ENCODE data around the gene INO80B. TPM values are rescaled to one million over a fixed set of nuclear protein-coding genes. Genes with fewer than 3 reads are reported as not detected.

The INO80B gene
- polyA plus RNA-seq, 1 donor (not counting 4 experiments of a cell fraction or from before 2014, with no cell fraction given): 18.8 TPM

DNA sequence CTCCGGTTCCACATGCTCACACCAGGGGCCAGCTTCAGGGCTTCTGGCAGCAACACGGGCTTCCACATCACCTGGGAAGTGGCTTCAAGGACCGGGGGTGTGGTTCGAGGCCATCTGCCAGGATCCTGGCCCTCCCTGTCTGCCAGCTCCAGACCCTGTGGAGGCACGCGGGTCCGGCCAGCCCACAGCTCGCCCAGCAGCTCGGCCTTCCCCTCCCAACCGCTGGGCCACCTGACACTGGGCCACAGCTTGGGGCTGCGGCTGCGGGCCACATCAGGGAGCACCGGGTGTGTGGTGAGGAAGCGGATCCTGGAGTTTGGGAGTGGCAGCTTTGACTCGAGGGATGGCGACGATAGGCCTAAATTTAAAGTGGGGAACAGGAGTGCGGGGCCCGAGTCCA is 40.4 kb upstream of the INO80B start:
- Histone ChIP-seq H3K4me1 (ENCODE audit: control insufficient read depth, extremely low read depth, insufficient read depth, low read length) (peaks cover 11% of the 10 kb centered on the region), H3K4me2 (ENCODE audit: control insufficient read depth, extremely low read depth, insufficient read depth, low read depth, low read length) (peak overlapping the region; percentile 73), H3K36me3 (ENCODE audit: control insufficient read depth in 2 of 2, extremely low read depth in 1 of 2, insufficient read depth in 2 of 2, low read length in 2 of 2) (no peaks in the 10 kb centered on the region), H3K9me1 (ENCODE audit: control insufficient read depth, extremely low read depth, insufficient read depth, low read length) (no peaks in the 10 kb centered on the region), H3K27me3 (ENCODE audit: control insufficient read depth, extremely low read depth, insufficient read depth, low read length) (peaks cover 3% of the 10 kb centered on the region), H3K9ac (ENCODE audit: control insufficient read depth, extremely low read depth, insufficient read depth, low read length) (no peak overlapping the region), H3K9me3 (ENCODE audit: control insufficient read depth, low read depth, low read length) (no peaks in the 10 kb centered on the region), H3K27ac (ENCODE audit: control insufficient read depth, insufficient read depth, low read length) (no peak overlapping the region), H4K20me1 (ENCODE audit: control insufficient read depth, extremely low read depth, insufficient read depth, low read length) (no peaks in the 10 kb centered on the region), H3K79me2 (ENCODE audit: control insufficient read depth, insufficient read depth, low read length) (no peaks in the 10 kb centered on the region), H3K4me3 (ENCODE audit: control insufficient read depth in 2 of 3, extremely low read depth in 1 of 3, insufficient read depth in 2 of 3, low read depth in 1 of 3, low read length in 3 of 3) (peak overlapping the region in 1 of 3 experiments; percentile 49), H2AFZ (ENCODE audit: control insufficient read depth, low read length) (peak overlapping the region; percentile 53)
- FAIRE-seq (no peak), DNase-seq (ENCODE audit: low read depth, low spot score) (no peak)
- dilution Hi-C loops (cut with MboI; ENCODE audit: extremely low pct_ligation_motif_present, low sequenced_read_pairs): no loop called here
- no peak for TF ChIP-seq EZH2 (IDR thresholded peaks at IDR 0.05; ENCODE audit: low read length)
- TF ChIP-seq, protein P1, sequence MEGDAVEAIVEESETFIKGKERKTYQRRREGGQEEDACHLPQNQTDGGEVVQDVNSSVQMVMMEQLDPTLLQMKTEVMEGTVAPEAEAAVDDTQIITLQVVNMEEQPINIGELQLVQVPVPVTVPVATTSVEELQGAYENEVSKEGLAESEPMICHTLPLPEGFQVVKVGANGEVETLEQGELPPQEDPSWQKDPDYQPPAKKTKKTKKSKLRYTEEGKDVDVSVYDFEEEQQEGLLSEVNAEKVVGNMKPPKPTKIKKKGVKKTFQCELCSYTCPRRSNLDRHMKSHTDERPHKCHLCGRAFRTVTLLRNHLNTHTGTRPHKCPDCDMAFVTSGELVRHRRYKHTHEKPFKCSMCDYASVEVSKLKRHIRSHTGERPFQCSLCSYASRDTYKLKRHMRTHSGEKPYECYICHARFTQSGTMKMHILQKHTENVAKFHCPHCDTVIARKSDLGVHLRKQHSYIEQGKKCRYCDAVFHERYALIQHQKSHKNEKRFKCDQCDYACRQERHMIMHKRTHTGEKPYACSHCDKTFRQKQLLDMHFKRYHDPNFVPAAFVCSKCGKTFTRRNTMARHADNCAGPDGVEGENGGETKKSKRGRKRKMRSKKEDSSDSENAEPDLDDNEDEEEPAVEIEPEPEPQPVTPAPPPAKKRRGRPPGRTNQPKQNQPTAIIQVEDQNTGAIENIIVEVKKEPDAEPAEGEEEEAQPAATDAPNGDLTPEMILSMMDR (optimal IDR thresholded peaks at IDR 0.05 in 1 of 3, IDR thresholded peaks at IDR 0.05 in 1 of 3, conservative IDR thresholded peaks at IDR 0.05 in 1 of 3; ENCODE audit: extremely low read depth in 1 of 3, insufficient read depth in 2 of 3, low read length in 3 of 3): no peak

DNA sequence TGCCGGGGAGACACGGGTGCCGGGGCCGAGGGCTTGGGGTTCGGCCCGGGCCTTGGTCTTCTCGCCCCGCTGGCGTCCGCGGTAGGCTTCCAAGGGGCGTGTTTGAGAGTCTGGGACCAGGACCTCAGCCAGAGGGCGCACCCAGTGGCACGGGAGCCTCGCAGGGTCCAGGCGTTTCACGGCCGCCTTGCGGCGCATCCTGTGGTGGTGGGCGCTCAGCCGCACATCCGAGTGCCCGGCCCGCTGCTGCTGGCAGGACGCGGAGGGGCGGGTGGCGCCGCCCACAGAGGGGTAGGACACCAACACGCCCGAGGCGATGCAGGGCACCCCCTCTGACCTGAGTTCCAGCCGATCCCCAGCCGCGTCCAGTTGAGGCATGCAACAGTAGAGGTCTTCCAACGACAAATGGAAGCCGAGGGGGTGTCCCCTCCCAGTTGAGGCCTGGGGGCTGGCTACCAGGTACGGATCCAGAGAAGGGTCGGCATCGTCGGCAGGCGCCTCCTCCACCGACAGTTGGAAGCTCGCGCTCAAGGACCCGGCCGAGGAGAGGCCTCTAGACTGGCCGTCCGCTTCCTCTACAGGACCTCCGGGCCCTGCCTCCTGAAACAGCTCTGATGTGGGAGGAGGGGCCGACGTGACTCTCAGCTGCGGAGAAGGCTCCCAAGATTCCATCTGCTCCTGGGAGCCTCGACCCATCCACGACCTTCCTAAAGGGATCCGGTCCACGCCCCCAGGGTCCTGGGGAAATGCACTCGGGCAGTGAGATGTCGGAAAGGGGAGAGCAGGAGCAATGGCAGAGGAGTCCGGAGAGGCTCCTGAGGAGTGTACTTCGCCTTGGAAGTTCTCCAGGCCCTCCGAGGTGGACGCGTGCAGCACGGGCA is 39.8 kb upstream of the INO80B start:
- dilution Hi-C loops (cut with MboI; ENCODE audit: extremely low pct_ligation_motif_present, low sequenced_read_pairs): no loop called here
- TF ChIP-seq, protein P1 (optimal IDR thresholded peaks at IDR 0.05 in 1 of 3, IDR thresholded peaks at IDR 0.05 in 1 of 3, conservative IDR thresholded peaks at IDR 0.05 in 1 of 3; ENCODE audit: extremely low read depth in 1 of 3, insufficient read depth in 2 of 3, low read length in 3 of 3): peak in 1 of 3 experiments; percentile 26
- TF ChIP-seq EZH2 (IDR thresholded peaks at IDR 0.05; ENCODE audit: low read length): no peak
- peak overlapping the region; percentile 73 for H3K4me2 ChIP-seq (ENCODE audit: control insufficient read depth, extremely low read depth, insufficient read depth, low read depth, low read length)
- no peaks in the 10 kb centered on the region for H3K9me3 ChIP-seq (ENCODE audit: control insufficient read depth, low read depth, low read length)
- peak overlapping the region; percentile 53 for H2AFZ ChIP-seq (ENCODE audit: control insufficient read depth, low read length)
- no peaks in the 10 kb centered on the region for H3K36me3 ChIP-seq (ENCODE audit: control insufficient read depth in 2 of 2, extremely low read depth in 1 of 2, insufficient read depth in 2 of 2, low read length in 2 of 2)
- H3K4me3 ChIP-seq (ENCODE audit: control insufficient read depth in 2 of 3, extremely low read depth in 1 of 3, insufficient read depth in 2 of 3, low read depth in 1 of 3, low read length in 3 of 3): peak overlapping the region in 1 of 3 experiments; percentile 49
- no peaks in the 10 kb centered on the region for H4K20me1 ChIP-seq (ENCODE audit: control insufficient read depth, extremely low read depth, insufficient read depth, low read length)
- FAIRE-seq (no peak), DNase-seq (ENCODE audit: low read depth, low spot score) (no peak)
- no peak overlapping the region for H3K27ac ChIP-seq (ENCODE audit: control insufficient read depth, insufficient read depth, low read length)
- H3K9ac ChIP-seq (ENCODE audit: control insufficient read depth, extremely low read depth, insufficient read depth, low read length): no peak overlapping the region
- no peaks in the 10 kb centered on the region for H3K79me2 ChIP-seq (ENCODE audit: control insufficient read depth, insufficient read depth, low read length)
- peaks cover 3% of the 10 kb centered on the region for H3K27me3 ChIP-seq (ENCODE audit: control insufficient read depth, extremely low read depth, insufficient read depth, low read length)
- no peaks in the 10 kb centered on the region for H3K9me1 ChIP-seq (ENCODE audit: control insufficient read depth, extremely low read depth, insufficient read depth, low read length)
- peaks cover 11% of the 10 kb centered on the region for H3K4me1 ChIP-seq (ENCODE audit: control insufficient read depth, extremely low read depth, insufficient read depth, low read length)

Data from keratinocyte (primary cell).